Sigmoid colon (tissue), 4 donors: Measurements from ENCODE around the gene ZNF474.

Experiments
- CTCF ChIP-seq, 4 experiments: fragments of 450-650 bp in 3 of 4; fragments of 200-600 bp in 1 of 4; IDR thresholded peaks; one replicate each; pipeline ENCODE4 v1.5.1; 2016 to 2019; ENCODE audit warnings: antibody characterized with exemption in 4 of 4, mild to moderate bottlenecking in 3 of 4, moderate library complexity in 2 of 4
- POLR2A ChIP-seq, 2 donors: fragments of 450-650 bp; IDR thresholded peaks; one replicate each; pipeline ENCODE4 v1.6.1; 2016; ENCODE audit warnings: antibody characterized with exemption in 2 of 2, mild to moderate bottlenecking in 2 of 2, moderate library complexity in 2 of 2
- POLR2AphosphoS5 ChIP-seq, 4 donors: sonication (generic); formaldehyde crosslinking; IDR thresholded peaks; one replicate each; pipeline ENCODE4 v1.6.1; 2017; ENCODE audit warnings: antibody characterized with exemption in 4 of 4

DNA sequence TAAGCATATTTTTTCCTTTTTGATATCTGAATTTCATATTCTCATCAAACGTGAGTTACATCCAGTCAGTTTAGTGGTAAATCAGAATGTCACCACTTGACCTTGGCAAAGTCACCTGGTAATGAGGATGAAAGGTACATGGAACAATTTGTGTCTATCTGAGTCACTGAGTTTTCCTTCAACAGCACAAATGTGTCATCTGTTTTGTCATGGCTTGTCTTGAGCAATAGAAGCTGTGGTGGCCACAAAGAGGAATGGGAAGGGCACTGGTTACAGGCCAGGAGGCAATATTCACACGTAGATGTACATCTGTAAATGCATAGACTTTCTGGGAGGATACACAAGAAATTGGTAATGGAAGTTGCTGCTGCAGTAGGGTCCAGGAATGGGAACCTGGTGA, 8.4 kb upstream of the ZNF474 start:
- no peak for TF ChIP-seq CTCF (IDR thresholded peaks at IDR 0.05)
- no peak for TF ChIP-seq POLR2AphosphoS5 (IDR thresholded peaks at IDR 0.05)
- TF ChIP-seq POLR2A (IDR thresholded peaks at IDR 0.05): no peak
